Uterus (tissue), 2 donors: ENCODE results near the gene CPOX.

Experiments used
- POLR2A ChIP-seq, 2 donors: fragments of 450-650 bp; IDR thresholded peaks; one replicate each; pipeline ENCODE4 v1.6.1; 2016; ENCODE audit warnings: antibody characterized with exemption in 2 of 2, mild to moderate bottlenecking in 1 of 2, moderate library complexity in 1 of 2
- TF ChIP-seq, protein P1 (sequence below), 4 experiments: fragments of 200-600 bp in 2 of 4; fragments of 450-650 bp in 2 of 4; sonication (generic) in 2 of 4; IDR thresholded peaks; one replicate each; pipeline ENCODE4 v1.5.1; 2016 to 2019; ENCODE audit warnings: antibody characterized with exemption in 4 of 4, mild to moderate bottlenecking in 2 of 4, moderate library complexity in 1 of 4

DNA sequence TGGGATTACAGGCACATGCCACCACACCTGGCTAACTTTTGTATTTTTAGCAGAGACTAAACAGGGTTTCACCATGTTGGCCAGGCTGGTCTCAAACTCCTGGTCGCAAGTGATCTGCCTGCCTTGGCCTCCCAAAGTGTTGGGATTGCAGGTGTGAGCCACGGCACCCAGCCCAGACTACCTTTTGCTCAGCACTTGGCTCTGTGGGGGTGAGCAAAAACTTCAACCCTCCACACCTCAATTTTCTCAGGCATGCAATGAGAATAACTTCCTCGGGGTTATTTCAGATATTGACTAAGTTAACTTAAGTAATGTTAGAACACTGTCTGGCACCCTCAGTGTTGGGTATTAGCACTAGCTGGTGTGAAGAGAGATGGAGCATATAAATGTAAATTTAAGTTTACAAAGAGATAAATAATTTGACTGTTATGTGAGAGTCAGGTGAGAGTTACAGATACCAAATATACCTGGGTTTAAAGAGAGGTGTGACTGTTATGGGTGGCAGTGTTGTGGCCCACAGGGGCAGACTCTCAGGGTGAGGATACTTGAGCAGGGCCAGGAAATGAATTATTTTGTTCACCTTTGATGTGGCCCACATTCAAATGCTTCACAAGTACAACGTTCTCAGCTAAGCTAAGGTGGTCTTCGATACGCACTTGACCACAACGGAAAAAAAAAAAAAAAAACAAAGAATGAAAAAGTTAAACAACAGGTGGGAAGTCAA is 29.0 kb downstream of the CPOX start:
- TF ChIP-seq, protein P1, sequence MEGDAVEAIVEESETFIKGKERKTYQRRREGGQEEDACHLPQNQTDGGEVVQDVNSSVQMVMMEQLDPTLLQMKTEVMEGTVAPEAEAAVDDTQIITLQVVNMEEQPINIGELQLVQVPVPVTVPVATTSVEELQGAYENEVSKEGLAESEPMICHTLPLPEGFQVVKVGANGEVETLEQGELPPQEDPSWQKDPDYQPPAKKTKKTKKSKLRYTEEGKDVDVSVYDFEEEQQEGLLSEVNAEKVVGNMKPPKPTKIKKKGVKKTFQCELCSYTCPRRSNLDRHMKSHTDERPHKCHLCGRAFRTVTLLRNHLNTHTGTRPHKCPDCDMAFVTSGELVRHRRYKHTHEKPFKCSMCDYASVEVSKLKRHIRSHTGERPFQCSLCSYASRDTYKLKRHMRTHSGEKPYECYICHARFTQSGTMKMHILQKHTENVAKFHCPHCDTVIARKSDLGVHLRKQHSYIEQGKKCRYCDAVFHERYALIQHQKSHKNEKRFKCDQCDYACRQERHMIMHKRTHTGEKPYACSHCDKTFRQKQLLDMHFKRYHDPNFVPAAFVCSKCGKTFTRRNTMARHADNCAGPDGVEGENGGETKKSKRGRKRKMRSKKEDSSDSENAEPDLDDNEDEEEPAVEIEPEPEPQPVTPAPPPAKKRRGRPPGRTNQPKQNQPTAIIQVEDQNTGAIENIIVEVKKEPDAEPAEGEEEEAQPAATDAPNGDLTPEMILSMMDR (IDR thresholded peaks at IDR 0.05) = no peak
- no peak for TF ChIP-seq POLR2A (IDR thresholded peaks at IDR 0.05)
